ENCODE data around the gene PRMT5.
A peak's percentile ranks its signal among the peaks of the same experiment; 100 is the strongest.

PRMT5 gene

DNA sequence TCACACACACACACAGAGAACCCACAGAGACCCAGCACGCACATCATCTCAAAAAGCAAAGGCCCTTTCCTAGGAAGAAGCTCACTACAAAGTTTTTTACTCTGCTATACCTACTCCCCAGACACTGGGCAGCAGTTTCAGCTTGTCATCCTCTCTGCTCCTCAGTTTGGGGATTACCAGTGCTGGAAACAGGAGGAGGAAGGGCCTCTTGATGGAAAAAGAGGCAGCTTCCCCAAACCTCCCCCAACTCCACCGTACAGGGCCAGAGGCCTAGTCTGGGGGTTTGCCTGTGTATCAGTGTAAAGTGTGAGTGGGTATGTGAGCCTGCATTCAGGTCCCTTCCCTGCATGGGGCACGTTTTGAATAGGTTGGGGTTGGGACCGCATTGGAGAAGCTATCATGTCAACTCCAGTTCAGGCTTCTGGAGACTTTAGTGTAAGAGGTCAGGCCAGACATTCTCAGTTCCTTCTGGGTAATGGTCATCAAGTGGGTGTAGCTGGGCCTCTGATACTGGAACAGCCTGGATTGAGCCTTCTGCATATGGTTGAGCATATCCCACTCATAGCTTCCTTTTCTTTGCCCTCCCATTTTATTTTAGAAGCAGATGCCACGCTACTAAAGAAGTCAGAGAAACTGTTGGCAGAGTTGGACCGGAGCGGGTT is 45.0 kb downstream of the PRMT5 start:
- H3K79me2 ChIP-seq (ENCODE audit: control insufficient read depth, low read length) = no peaks in the 10 kb centered on the region
- H3K4me2 ChIP-seq (ENCODE audit: low read length) = no peak overlapping the region
- no peaks in the 10 kb centered on the region for H3K9me3 ChIP-seq (ENCODE audit: control insufficient read depth, insufficient read depth, low read length)
- no peaks in the 10 kb centered on the region for H3K9me2 ChIP-seq (replicated peaks; ENCODE audit: control insufficient read depth, low read length)
- no peaks in the 10 kb centered on the region for H4K20me1 ChIP-seq (ENCODE audit: control insufficient read depth, insufficient read depth, low read depth, low read length)
- no peak overlapping the region for H3K4me3 ChIP-seq (ENCODE audit: low read length)
- H3K27ac ChIP-seq (ENCODE audit: low read depth, low read length) = no peak overlapping the region
- peaks cover 2% of the 10 kb centered on the region; the same call in 1 of the 2 replicates for H3K36me3 ChIP-seq (ENCODE audit: control insufficient read depth, low read length)
- peaks cover 74% of the 10 kb centered on the region for H3K4me1 ChIP-seq (ENCODE audit: control insufficient read depth, low read length)
- peaks cover 34% of the 10 kb centered on the region for H3F3A ChIP-seq (ENCODE audit: control insufficient read depth, insufficient read depth)
- H3K27me3 ChIP-seq (ENCODE audit: control insufficient read depth, low read length) = no peaks in the 10 kb centered on the region
- no peak for TF ChIP-seq EZH2phosphoT487 (IDR thresholded peaks at IDR 0.05; ENCODE audit: borderline replicate concordance, low read length)
- TF ChIP-seq, protein P1, sequence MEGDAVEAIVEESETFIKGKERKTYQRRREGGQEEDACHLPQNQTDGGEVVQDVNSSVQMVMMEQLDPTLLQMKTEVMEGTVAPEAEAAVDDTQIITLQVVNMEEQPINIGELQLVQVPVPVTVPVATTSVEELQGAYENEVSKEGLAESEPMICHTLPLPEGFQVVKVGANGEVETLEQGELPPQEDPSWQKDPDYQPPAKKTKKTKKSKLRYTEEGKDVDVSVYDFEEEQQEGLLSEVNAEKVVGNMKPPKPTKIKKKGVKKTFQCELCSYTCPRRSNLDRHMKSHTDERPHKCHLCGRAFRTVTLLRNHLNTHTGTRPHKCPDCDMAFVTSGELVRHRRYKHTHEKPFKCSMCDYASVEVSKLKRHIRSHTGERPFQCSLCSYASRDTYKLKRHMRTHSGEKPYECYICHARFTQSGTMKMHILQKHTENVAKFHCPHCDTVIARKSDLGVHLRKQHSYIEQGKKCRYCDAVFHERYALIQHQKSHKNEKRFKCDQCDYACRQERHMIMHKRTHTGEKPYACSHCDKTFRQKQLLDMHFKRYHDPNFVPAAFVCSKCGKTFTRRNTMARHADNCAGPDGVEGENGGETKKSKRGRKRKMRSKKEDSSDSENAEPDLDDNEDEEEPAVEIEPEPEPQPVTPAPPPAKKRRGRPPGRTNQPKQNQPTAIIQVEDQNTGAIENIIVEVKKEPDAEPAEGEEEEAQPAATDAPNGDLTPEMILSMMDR (IDR thresholded peaks at IDR 0.05; ENCODE audit: low read depth, low read length, poor library complexity, severe bottlenecking) = no peak

DNA sequence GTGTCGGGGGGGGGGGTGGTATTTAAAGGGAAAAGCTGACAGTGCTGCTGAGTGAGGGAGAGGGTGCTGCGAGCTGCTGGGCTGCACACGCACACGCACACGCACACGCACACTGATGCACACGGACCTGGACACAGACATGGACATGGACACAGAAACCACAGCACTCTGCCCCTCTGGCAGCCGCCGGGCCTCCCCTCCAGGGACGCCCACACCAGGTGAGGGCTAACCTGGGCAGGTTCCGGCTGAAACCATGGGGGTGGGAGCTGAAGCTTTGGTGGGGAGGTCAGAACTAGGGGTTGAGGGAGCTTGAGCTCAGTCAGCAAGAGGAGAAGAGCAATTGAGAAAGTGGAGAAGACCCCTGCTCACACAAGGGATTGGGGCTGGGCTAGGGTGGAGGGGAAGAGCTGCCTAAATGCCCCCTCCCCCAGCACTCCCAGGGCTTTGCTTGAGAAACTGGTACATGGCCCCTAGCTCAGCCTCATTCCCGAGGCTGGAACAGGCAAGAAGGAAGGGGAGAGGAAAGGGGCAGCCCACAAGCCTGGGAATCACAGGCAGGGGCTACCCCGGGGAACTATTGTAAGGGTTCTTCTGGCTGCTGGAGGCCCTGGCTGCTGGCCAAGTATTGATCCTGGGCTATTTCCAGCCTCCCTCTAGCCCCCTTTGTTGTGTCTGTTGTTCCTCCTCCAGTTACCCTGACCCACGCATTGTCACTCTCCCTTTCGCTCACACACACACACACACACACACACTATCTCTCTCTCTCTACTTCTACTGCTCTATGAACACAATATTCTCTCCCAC is 45.8 kb downstream of the PRMT5 start, which contains the start of gene REM2:
Gene REM2, plus strand, starts transcription at position 50 of the 804 bp plus-strand sequence. Its CDS starts 66 bp downstream, at position 116.
- H3K4me1 ChIP-seq (ENCODE audit: control insufficient read depth, low read length) = peaks cover 67% of the 10 kb centered on the region
- H3F3A ChIP-seq (ENCODE audit: control insufficient read depth, insufficient read depth) = peaks cover 32% of the 10 kb centered on the region
- H4K20me1 ChIP-seq (ENCODE audit: control insufficient read depth, insufficient read depth, low read depth, low read length) = no peaks in the 10 kb centered on the region
- no peak within 1 kb of the TSS; the same call in 1 of the 2 replicates for H3K4me3 ChIP-seq (ENCODE audit: low read length)
- no peaks in the 10 kb centered on the region for H3K9me2 ChIP-seq (replicated peaks; ENCODE audit: control insufficient read depth, low read length)
- no peak within 1 kb of the TSS for H3K27ac ChIP-seq (ENCODE audit: low read depth, low read length)
- TF ChIP-seq EZH2phosphoT487 (IDR thresholded peaks at IDR 0.05; ENCODE audit: borderline replicate concordance, low read length) = no peak
- TF ChIP-seq, protein P1 (IDR thresholded peaks at IDR 0.05; ENCODE audit: low read depth, low read length, poor library complexity, severe bottlenecking) = no peak
- H3K4me2 ChIP-seq (ENCODE audit: low read length) = peak within 1 kb of the TSS; percentile 27
- no peaks in the 10 kb centered on the region for H3K9me3 ChIP-seq (ENCODE audit: control insufficient read depth, insufficient read depth, low read length)
- H3K27me3 ChIP-seq (ENCODE audit: control insufficient read depth, low read length) = no peaks in the 10 kb centered on the region
- H3K79me2 ChIP-seq (ENCODE audit: control insufficient read depth, low read length) = no peaks in the 10 kb centered on the region
- H3K36me3 ChIP-seq (ENCODE audit: control insufficient read depth, low read length) = peaks cover 4% of the 10 kb centered on the region; the same call in 1 of the 2 replicates

DNA sequence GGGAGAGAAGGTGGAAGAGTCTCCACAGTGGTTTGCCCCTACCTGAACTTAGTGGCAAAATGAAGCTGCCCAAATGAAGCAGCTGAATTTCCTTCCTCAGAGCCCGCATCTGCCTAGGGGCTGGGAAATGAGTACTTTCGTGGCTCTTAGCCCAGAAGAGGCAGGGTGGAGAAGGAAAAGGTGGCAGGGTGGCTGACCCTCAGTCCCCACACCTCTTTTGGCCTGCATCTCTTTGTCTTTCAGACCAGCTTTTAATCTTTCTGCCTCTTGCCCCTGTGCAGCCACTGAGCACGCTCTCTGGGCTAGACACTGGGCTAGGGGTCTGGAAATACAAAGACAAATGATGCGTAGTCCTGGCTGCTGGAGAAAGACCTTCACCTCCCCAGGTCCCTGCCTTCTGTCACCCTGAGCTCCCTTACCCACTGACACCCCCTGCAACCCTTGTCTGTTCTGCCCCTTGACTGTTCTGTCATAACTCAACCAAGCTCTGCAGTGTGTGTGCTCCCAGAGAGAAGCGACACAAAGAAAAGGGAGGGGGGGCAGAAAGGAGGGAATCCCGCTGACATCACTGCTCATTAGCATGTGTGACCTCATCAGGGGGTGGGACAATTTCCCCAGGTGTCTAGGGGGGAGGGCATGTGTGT is 46.5 kb downstream of the PRMT5 start:
- no peak for TF ChIP-seq EZH2phosphoT487 (IDR thresholded peaks at IDR 0.05; ENCODE audit: borderline replicate concordance, low read length)
- TF ChIP-seq, protein P1 (IDR thresholded peaks at IDR 0.05; ENCODE audit: low read depth, low read length, poor library complexity, severe bottlenecking) = no peak
- Histone ChIP-seq H3K9me2 (replicated peaks; ENCODE audit: control insufficient read depth, low read length) (no peaks in the 10 kb centered on the region), H3K36me3 (ENCODE audit: control insufficient read depth, low read length) (peaks cover 10% of the 10 kb centered on the region), H3K79me2 (ENCODE audit: control insufficient read depth, low read length) (no peaks in the 10 kb centered on the region), H3K27ac (ENCODE audit: low read depth, low read length) (no peak overlapping the region), H3K4me1 (ENCODE audit: control insufficient read depth, low read length) (peaks cover 60% of the 10 kb centered on the region), H3K4me3 (ENCODE audit: low read length) (no peak overlapping the region), H3K27me3 (ENCODE audit: control insufficient read depth, low read length) (no peaks in the 10 kb centered on the region), H3K4me2 (ENCODE audit: low read length) (peak overlapping the region; percentile 27), H4K20me1 (ENCODE audit: control insufficient read depth, insufficient read depth, low read depth, low read length) (no peaks in the 10 kb centered on the region), H3F3A (ENCODE audit: control insufficient read depth, insufficient read depth) (peaks cover 26% of the 10 kb centered on the region), H3K9me3 (ENCODE audit: control insufficient read depth, insufficient read depth, low read length) (no peaks in the 10 kb centered on the region)
